Left lung (tissue), 14 donors: ENCODE results near the gene SSX1. TPM values are rescaled to one million over a fixed set of nuclear protein-coding genes. Genes with fewer than 3 reads are reported as not detected.
"Not testable (repeated sequence)": the region's sequence is repeated elsewhere in the genome, so short reads cannot be mapped to it uniquely, and the experiment has no call there.

Experiments
- ATAC-seq: fragments of 200-7000 bp; cut with Tn5 transposase; one replicate; pipeline ENCODE4 v1.9.1; 2020; ENCODE audit warnings: moderate library complexity
- DNase-seq, 4 donors: peaks; one replicate each; pipeline ENCODE4 v3.0.0-alpha.2; 2013 to 2020
- H3K27ac ChIP-seq, 2 donors: fragments of 200-600 bp; sonication (generic) in 1 of 2; one replicate each; pipeline versions ENCODE4 v1.5.0 to v1.8.0; 2020 to 2021
- H3K27me3 ChIP-seq, 2 donors: fragments of 200-600 bp; sonication (generic) in 1 of 2; one replicate each; pipeline versions ENCODE4 v1.5.0 to v1.8.0; 2020 to 2021
- H3K36me3 ChIP-seq, 2 donors: fragments of 200-600 bp; sonication (generic) in 1 of 2; one replicate each; pipeline versions ENCODE4 v1.5.0 to v1.8.0; 2020 to 2021
- H3K4me1 ChIP-seq, 2 donors: fragments of 200-600 bp; one replicate each; pipeline ENCODE4 v1.8.0; 2021
- H3K4me3 ChIP-seq, 2 donors: fragments of 200-600 bp; sonication (generic) in 1 of 2; one replicate each; pipeline versions ENCODE4 v1.5.0 to v1.8.0; 2020 to 2021; ENCODE audit warnings: mild to moderate bottlenecking in 1 of 2
- H3K9me3 ChIP-seq, 2 donors: fragments of 200-600 bp; sonication (generic) in 1 of 2; one replicate each; pipeline versions ENCODE4 v1.5.0 to v1.8.0; 2020 to 2021
- intact Hi-C, 2 donors: fragments of 100-400 bp; cut with DNase I; formaldehyde crosslinking; loops; one replicate each; pipeline versions ENCODE4 v1.11.2 to v1.14.2; 2022
- long read RNA-seq, 12 donors: library from polyadenylated mRNA in 2 of 12; unstranded in 2 of 12; transcript quantifications; one replicate each; pipeline ENCODE4 v2.0.0 and lab custom pipeline, GENCODE V29; 2019 to 2026
- polyA plus RNA-seq, 6 donors: library from polyadenylated mRNA; unstranded; fragments of 120-200 nt; gene quantifications; one replicate each; pipeline ENCODE4 v1.2.1, GENCODE V29; 2013; ENCODE audit not compliant: insufficient read length in 6 of 6
- total RNA-seq, 2 donors: library from RNA; stranded (reverse); fragmentation: NEBNext Ultra II Directional; extraction: Animal tissue kit (Norgen Biotek cat#: 25700); gene quantifications; one replicate each; pipeline ENCODE4 v1.2.1, GENCODE V29; 2021
- TF ChIP-seq, protein P1 (sequence below), 2 donors: fragments of 200-600 bp; sonication (generic) in 1 of 2; IDR thresholded peaks; one replicate each; pipeline versions ENCODE4 v1.5.0 to v1.8.0; 2021; ENCODE audit warnings: antibody characterized with exemption in 2 of 2
- donor health status: DM: no; HTN: yes; CAD: no.
- donor health status: DM: no; HTN: no; CAD: no.

The SSX1 gene, protein sequence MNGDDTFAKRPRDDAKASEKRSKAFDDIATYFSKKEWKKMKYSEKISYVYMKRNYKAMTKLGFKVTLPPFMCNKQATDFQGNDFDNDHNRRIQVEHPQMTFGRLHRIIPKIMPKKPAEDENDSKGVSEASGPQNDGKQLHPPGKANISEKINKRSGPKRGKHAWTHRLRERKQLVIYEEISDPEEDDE
- total RNA-seq: not detected
- not detected for polyA plus RNA-seq
- long read RNA-seq, donor 1: 0 reads
- long read RNA-seq, donor 2: 0 reads
- long read RNA-seq, donor 3: 0 reads
- long read RNA-seq, donor 4: 0 reads
- long read RNA-seq, donor 5: 0 reads
- long read RNA-seq, donor 6: 0 reads
- long read RNA-seq, donor 7: 0 reads
- long read RNA-seq, donor 8: 0 reads
- long read RNA-seq, donor 9: 0 reads
- long read RNA-seq, donor 10: 0 reads
- long read RNA-seq, donor 11: 0 reads
- long read RNA-seq, donor 12: 0 reads

- ATAC-seq: not testable (repeated sequence)
Observed at GRCh38 chrX:48255062-48255796, at the start of gene SSX1. Gene SSX1 (plus strand): TSS chrX:48255392. CDS start chrX:48257242, 1,850 bp downstream.

GRCh38 chrX:48214341-48214740, 40.9 kb upstream of the SSX1 start:
- H3K36me3 ChIP-seq, intact Hi-C loops, H3K27ac ChIP-seq, H3K4me1 ChIP-seq, DNase-seq, H3K27me3 ChIP-seq, H3K9me3 ChIP-seq, ATAC-seq, H3K4me3 ChIP-seq: not testable (repeated sequence)

More at GRCh38 chrX:48255062-48255796, at the start of gene SSX1:
- H3K4me3 ChIP-seq, H3K36me3 ChIP-seq, H3K27ac ChIP-seq, H3K4me1 ChIP-seq, H3K27me3 ChIP-seq, DNase-seq, intact Hi-C loops, H3K9me3 ChIP-seq: not testable (repeated sequence)

GRCh38 chrX:48224196-48224595, 31.0 kb upstream of the SSX1 start:
- H3K4me3 ChIP-seq, H3K36me3 ChIP-seq, H3K27me3 ChIP-seq, ATAC-seq, H3K9me3 ChIP-seq, DNase-seq, intact Hi-C loops, H3K4me1 ChIP-seq, H3K27ac ChIP-seq: not testable (repeated sequence)

GRCh38 chrX:48252945-48253344, 2.2 kb upstream of the SSX1 start:
- H3K27me3 ChIP-seq, H3K4me1 ChIP-seq, ATAC-seq, H3K36me3 ChIP-seq, DNase-seq, H3K4me3 ChIP-seq, intact Hi-C loops, H3K27ac ChIP-seq, H3K9me3 ChIP-seq: not testable (repeated sequence)

- intact Hi-C loops, ATAC-seq, H3K27ac ChIP-seq, H3K4me3 ChIP-seq, H3K4me1 ChIP-seq, H3K36me3 ChIP-seq, H3K27me3 ChIP-seq, DNase-seq, H3K9me3 ChIP-seq: not testable (repeated sequence)
Observed at GRCh38 chrX:48274365-48274764, 19.2 kb downstream of the SSX1 start.

GRCh38 chrX:48278958-48279357, 23.8 kb downstream of the SSX1 start:
- Histone ChIP-seq H3K9me3 (no peaks in the 10 kb centered on the region), H3K36me3 (no peaks in the 10 kb centered on the region), H3K27ac (no peak overlapping the region), H3K4me3 (no peak overlapping the region), H3K27me3 (no peaks in the 10 kb centered on the region), H3K4me1 (no peaks in the 10 kb centered on the region)
- DNase-seq: peak in 1 of 4 donors; percentile 2
- TF ChIP-seq, protein P1, sequence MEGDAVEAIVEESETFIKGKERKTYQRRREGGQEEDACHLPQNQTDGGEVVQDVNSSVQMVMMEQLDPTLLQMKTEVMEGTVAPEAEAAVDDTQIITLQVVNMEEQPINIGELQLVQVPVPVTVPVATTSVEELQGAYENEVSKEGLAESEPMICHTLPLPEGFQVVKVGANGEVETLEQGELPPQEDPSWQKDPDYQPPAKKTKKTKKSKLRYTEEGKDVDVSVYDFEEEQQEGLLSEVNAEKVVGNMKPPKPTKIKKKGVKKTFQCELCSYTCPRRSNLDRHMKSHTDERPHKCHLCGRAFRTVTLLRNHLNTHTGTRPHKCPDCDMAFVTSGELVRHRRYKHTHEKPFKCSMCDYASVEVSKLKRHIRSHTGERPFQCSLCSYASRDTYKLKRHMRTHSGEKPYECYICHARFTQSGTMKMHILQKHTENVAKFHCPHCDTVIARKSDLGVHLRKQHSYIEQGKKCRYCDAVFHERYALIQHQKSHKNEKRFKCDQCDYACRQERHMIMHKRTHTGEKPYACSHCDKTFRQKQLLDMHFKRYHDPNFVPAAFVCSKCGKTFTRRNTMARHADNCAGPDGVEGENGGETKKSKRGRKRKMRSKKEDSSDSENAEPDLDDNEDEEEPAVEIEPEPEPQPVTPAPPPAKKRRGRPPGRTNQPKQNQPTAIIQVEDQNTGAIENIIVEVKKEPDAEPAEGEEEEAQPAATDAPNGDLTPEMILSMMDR (IDR thresholded peaks at IDR 0.05): no peak
- ATAC-seq: no peak
- intact Hi-C loops: no loop called here

DNA sequence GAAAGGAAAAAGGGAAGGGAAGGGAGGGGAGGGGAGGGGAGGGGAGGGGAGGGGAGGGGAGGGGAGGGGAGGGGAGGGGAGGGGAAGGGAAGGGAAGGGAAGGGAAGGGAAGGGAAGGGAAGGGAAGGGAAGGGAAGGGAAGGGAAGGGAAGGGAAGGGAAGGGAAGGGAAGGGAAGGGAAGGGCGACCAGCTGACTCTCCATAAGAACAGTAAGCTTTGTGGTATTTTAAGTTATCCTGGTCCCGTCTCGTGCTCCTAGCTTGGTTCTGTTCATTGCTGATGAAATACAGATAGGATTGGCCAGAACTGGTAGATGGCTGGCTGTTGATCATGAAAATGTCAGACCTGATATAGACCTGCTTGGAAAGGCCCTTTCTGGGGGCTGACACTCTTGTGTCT, 25.5 kb downstream of the SSX1 start:
- ATAC-seq, intact Hi-C loops: not testable (repeated sequence)

GRCh38 chrX:48306175-48306574, 51.0 kb downstream of the SSX1 start:
- H3K36me3 ChIP-seq: no peaks in the 10 kb centered on the region
- no peaks in the 10 kb centered on the region for H3K27me3 ChIP-seq
- no peaks in the 10 kb centered on the region for H3K4me1 ChIP-seq
- no peak for ATAC-seq
- intact Hi-C loops: no loop called here
- no peak overlapping the region for H3K27ac ChIP-seq
- H3K4me3 ChIP-seq: no peak overlapping the region
- TF ChIP-seq, protein P1 (IDR thresholded peaks at IDR 0.05): no peak
- H3K9me3 ChIP-seq: no peaks in the 10 kb centered on the region
- no peak for DNase-seq

More for the DNA sequence above, 25.5 kb downstream of the SSX1 start:
- not testable (repeated sequence) for H3K27ac ChIP-seq, H3K27me3 ChIP-seq, DNase-seq, H3K9me3 ChIP-seq, H3K4me1 ChIP-seq, H3K4me3 ChIP-seq, H3K36me3 ChIP-seq

DNA sequence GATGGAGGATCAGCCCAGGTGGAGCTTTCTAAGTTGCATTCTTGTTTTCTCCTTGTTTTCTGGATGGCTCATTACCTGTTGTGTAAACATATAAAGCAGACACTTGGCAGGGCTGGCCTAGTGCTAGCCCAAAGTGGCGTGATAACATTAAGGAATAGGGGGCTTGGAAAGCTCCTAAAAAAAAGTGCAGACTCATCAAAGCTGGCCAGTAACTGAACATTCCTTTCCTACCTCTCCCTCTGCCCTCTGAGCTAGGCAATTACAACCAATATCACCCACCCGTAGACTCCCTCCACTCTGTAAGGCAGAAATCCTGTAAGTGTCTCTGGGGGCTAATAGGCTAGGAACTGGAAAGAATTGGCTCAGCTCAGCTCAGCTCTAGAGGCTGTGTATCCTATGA, 58.8 kb downstream of the SSX1 start:
- H3K9me3 ChIP-seq, H3K4me3 ChIP-seq, intact Hi-C loops, H3K4me1 ChIP-seq, DNase-seq, H3K27ac ChIP-seq, ATAC-seq, H3K36me3 ChIP-seq, H3K27me3 ChIP-seq: not testable (repeated sequence)
